GM21737 (cell line): ENCODE results near the gene CXCL14.
A peak's percentile ranks its signal among the peaks of the same experiment; 100 is the strongest.

Experiments
- ATAC-seq: cut with Tn5 transposase; IDR thresholded peaks from one replicate; pipeline ENCODE4 v1.9.1; 2021; ENCODE audit warnings: mild to moderate bottlenecking, moderate library complexity; ENCODE audit not compliant: unreplicated experiment

Gene CXCL14

DNA sequence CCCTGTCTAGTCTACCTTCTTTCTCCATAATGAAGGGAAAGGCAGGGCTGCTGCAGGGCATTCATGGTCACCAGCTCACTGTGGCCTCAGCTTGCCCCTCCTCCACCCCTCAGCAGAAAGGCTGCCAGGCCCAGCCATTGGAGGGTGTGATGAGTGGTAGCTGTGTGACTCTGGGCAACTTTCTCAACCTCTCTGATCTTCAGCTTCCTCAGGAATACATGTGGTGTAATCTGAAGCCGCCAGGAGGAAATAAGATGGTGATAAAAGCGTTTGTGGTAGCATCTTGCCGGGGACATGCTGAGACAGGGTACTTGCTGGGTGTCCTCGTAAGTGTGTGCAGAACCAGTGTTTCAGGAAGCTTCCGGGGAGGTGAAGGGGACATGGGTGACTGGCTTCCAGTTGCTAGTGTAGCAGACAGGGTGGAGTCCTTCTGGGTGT, 9.8 kb downstream of the CXCL14 start:
- no peak for ATAC-seq

DNA sequence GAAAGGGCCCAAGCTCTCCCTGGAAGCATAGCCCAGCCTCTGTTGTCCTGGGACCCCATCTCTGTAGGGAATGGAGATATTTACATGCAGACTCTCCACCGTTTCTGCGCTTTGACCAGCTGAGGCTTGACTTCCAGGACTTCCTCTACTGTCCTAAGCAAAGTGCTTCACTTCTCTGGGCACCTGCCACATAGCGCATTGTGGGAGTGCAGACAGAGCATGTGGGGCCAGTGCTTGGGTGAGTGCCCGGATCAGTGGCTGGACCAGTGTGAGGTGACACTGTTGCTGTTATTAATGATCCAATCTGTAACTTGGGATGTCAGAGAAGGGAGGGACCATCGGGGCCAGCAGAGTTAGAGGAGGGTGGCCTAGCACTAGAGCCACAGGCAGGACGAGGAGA, 10.5 kb downstream of the CXCL14 start:
- no peak for ATAC-seq

DNA sequence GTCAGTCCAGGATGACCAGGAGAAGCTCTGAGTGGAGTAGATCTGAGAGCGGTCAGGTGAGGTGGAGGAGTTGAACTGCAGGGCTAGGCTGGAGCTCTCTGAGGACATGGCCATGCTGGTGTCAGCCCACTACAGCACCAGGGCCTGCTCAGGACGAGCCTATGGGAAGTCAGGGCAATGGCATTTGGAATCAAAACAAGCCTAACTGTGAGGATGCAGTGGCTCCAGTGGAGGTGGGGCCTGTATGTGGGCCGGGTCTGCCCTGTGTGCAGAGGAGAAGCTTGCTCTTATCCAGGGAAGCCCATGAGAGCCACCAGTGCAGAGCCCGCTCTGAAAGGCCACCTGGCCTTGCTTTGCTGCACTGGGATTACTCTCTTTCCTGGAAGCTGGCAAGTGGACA, 11.1 kb downstream of the CXCL14 start:
- ATAC-seq = no peak

DNA sequence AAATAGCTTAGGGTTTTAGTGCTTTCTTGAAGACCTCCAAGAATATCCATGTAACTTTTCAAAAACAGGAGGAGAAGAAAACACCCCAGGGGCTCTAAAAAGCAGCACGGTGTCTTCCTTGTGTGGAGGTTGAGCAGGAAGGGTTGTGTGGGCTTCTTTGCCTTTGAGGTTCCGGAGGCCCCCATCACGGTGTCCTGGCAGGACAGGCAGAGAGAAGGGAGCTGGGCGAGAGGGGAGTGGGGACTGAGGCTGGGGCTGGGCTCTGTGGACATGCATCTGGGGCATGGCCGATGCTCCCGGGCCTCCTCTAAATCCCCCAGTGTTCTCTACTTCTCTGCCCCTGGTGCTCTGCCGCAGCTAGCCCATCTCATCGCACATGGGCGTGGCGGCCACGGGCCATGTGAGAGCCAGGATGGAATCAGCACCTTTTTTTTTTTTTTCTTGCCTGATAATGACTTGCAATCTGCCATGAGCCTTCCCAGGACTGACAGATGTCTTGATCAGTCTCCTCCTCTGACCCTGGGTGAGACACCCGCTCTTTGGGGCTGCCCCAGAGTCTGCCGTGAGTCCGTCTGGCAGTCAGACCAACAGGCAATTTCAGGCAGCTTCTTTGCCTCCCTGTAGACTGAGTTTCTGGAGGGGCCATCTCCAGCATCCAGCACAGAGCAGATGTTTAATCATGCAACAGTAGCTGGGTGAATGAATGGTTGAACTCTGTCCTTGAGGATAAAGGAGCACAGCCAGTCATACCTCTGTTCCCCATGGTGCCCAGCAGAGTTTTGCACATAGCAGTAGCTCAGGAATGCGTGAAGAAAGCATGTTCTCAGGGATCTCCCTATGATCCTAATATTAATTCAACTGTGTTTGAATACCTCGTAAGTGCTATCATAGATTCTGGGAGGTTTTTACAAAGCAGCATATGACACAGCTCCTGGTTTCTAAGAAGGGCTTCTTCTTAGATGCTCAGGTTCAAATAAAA, 12.1 kb downstream of the CXCL14 start:
- ATAC-seq = no peak

DNA sequence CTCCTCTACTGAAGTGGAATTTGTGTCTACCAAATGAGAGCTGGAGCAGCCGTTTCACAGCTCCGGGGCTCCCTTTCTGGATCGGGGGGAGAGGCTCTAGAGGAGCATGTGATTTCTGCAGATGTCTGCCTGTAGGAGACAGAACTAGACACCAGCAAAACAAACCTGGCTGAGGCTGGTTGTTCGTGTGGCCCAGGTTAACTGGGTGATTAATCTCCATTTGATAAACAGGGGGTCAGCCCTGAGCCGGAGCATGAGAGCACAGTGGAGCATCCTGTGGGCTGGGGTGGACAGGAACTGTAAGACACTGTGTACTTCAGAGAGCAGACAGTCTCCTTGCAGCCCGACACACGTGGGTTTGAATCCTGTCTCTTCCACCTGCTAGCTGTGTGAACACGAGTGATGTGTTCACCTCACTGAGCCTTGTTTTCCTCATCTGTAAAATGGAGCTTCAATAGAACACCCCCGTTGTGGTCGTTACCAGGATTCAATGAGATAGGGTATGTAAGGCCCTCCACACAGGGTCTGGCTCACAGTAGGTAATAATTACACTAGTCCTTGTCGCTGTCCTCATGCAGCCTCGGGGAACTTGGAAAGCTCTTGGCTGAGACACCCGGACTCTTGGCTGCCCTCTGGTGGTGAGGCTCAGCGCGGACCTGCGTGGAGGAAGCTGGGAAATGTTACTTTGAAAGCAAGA, 12.9 kb downstream of the CXCL14 start:
- ATAC-seq = no peak

DNA sequence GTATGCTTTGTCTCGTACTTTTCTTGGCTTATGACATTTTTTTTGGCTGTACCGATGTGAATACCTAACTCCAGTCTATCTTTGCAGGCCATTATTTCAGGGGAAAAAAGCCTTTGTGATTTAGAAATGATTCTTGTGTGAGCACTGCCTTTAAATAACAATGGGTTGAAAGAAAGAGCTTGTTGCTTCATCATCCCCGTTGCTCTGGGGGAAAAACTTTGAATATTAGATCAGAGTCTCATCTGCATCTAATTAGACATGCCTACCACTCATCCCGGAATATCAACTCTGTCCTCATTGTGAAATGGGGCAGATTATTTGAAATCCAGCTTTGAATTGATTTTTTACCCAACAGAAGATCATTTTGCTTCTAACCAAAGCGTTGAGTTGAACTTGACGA, 13.5 kb downstream of the CXCL14 start:
- ATAC-seq = no peak

DNA sequence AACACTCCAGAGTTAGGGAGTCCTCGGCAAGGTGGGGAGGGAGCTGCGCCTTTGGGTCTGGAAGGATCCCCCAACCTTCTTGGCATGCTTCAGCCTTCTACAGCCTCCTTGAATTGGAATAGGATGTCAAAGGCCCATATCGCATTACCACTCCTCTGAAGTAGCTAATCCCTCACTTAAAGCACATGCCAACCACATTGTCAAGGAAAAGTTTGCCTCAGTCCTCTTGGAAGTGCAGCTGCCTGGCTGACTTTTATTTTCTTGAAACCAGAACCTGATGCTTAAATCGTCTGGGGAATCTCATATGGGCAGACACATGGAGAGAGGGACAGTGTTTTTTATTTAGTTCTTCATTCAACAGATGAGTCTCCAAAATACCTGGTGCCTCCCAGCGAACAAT, 14.5 kb downstream of the CXCL14 start:
- ATAC-seq = no peak

DNA sequence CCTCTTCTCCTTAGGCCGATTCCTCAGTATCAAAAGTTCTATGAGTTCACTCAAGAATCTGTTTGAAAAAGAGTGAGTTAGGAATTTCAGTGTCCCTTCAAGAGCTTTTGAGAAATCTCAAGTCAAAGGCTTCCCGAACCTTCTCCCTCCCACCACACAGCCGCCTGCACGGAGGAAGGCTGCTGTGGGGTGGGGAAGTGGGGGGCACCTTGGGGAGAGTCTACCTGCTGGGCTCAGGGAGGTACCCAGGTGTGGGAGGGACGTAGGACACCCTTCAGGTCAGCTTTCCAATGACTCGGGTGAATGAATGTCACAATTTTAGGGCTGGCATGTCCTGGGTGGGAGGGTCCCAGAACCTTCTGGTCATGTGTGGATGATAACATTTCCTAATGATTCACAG, 17.5 kb downstream of the CXCL14 start:
- ATAC-seq = no peak

DNA sequence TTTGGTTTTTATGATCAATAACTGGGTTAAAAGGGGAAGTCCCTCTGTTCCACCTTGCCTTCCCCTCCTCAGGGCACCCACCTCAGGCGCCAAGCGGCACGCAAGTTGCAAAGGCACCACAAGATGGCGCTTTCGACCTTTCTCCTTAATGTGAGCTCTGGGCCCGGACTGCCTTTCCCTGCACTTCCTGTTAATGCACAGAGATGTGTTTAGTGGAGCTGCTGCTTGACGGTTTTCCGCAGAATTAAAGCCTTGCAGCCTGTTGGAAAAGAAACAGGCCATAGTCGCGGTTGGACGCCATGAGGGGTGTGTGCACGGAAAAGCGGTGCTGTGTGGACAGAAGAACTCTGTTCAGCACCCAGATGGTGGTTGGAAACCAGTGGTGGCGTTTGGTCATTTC, 17.9 kb downstream of the CXCL14 start:
- ATAC-seq = peak; percentile 89

DNA sequence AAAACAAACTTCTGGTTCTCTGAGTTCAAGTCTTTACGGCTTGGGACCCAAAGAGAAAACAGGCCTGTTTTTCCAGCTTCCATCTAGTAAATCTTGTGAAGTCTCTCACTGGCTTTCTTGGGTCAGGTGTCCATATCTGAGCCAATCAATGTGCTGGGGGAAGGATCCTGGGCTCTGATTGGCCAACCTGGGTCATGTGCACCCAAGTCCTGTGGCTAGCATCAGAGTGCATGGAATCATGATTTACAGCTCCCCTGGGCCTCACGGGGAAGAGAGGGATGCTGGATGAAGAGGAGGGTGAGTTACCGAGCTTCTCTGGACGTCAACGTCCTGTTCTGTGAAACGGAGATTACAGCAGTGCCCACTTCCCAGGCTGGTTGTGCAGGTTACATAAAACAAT, 19.4 kb downstream of the CXCL14 start:
- no peak for ATAC-seq

DNA sequence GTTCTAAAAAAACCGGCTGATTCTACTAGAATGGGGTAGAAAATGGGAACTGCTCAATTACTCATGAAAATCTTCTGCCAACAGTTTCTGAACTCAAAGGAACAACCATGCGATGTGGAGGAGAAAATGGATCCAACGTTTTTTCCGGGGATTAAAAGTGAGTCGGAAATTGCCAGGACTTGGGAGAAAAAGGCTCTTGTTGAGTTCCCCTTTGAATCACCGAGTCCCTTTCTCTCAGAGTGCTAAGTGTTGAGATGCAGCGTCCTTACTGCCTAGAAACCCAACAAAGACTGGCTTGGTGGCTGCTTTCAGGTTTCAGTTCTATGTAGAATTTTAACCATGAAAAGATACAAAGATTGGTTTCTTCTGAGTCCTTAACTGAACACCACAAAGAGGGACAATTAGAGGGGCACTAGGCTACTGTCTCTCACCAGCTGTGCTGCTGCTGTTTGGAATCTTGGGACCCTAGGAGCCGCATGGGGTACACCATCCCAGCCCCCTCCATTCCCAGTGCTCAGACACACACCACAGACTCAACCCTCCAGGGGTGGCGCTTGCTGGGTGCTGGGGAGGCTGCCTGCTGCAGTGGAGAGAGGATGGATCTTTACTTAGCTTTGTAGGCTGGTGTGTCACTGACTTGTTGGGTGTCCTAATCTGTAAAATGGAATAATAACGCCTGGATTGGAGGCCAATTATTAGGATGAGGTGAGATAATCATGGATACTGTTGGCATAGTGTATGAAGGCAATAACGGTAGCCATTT, 21.5 kb downstream of the CXCL14 start:
- no peak for ATAC-seq

DNA sequence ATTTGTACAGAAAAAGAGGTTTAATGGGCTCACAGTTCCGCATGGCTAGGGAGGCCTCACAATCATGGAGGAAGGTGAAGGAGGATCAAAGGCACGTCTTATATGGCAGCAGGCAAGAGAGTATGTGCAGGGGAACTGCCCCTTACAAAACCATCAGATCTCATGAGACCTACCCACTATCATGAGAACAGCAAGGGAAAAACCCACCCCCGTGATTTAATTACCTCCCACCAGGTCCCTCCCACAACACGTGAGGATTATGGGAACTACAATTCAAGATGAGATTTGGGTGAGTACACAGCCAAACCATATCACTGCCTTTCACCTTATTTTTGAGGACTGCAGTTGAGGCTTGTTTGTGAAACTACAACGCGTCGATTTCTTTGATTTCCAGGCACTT, 22.2 kb downstream of the CXCL14 start:
- no peak for ATAC-seq

DNA sequence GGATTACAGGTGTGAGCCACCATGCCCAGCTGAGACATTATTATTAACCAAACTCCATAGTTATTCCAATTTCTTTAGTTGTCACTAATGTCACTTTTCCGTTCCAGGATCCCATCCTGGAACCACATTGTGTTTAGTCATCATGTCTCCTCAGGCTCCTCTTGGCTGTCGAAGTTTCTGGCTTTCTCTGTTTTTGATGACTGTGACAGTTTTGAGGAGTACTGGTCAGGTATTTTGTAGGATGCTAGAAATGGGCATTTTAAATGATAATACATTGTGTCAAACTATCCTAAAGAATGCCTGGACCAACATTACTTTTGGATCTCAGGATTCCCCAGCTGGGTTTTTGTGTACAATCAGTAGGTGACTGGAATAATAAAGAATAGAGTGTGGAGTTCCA, 23.3 kb downstream of the CXCL14 start:
- ATAC-seq = no peak

DNA sequence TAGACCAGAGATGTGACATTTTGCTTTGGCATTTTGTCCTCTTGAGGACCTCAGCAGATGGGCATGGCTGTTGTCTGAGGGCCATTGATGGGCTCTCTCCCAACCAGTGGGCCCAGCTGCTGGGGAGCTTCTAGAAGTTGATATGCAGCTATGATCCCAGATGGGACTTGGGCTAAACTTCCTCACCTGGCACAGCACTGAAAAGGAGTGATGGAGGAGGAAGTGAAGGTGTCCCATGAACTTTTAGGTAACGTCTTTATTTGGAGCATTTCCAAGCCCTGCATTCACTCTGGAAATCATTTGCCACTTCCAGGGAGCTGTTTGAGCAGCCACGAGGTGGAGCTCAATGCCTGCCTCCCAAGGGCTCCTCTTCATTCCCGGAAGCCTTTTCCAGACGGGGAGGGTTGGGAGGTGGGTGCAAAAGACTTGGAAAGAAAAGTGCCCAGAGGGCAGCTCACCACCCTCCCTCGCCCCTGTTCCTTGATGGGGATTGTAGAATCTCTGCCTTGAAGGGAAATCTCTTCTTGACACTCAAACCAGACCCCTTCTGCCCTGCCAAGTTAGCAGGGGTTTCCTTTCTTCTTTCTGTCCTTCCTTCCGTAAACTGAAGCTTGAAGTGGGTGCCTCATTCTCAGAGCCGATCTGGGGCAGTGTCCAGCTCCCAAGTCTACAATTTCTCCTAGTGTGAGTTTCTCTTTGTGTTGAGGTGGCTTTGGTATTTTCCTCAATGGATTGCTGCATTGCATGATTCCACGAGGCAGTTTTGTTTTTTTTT, 24.9 kb downstream of the CXCL14 start:
- no peak for ATAC-seq

DNA sequence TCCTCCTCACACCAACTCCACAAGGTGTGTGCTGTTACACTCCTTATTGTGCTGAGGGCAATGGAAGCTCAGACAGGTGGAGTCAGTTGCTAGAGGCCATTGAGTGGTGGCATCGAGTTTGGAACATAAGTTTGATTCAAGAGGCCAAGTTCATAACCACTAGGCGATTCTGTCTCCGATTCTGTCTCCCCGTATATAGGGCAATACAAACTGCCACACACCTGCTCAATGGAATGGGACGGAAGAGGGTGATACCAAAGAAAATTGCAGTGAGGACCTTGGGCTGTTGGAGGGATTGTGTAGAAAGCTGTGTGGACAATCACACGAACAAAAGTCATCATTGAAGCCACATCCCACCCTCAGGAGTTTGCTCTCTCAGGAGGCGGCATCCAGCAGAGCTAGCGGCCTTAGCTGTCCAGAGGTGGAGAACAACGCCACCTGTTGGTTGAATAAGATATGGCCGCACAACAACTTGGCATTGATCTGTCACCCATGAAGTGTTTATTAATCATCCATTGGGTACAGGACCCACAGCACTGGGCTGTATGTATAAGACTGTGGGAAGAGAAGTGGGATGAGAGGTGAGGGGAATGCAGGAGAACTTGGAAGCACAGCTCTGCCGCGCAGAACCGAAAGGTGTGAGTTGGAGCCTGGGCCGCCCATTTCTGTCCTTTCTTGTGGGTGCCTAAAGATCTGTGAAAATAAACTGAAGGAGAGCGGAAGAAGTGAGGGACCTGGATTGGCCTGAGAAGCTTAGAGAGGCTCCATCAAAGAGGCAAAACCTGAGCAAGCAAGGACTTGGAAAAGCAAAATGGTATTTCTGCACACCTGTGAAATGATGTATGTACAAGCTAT, 27.0 kb downstream of the CXCL14 start:
- ATAC-seq = no peak

DNA sequence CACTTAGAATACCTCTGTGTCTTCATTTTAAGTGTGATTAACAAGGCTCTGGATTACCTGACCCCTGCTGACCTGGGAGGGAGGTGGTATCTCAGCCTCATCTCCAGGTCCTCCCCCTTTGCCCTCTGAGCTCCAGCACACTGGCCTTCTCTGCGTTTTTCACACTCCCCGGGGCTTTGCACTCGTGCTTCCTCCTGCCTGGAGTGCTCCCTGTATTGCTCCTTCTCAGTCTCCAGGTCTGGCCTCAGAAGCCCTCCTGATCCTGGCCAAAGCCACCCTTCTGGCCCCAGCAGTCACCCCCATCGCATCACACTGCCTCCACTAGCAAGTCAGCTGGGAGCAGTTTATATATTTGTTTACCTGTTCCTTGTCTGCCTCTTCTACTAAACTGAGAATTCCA, 29.4 kb downstream of the CXCL14 start:
- ATAC-seq = no peak

DNA sequence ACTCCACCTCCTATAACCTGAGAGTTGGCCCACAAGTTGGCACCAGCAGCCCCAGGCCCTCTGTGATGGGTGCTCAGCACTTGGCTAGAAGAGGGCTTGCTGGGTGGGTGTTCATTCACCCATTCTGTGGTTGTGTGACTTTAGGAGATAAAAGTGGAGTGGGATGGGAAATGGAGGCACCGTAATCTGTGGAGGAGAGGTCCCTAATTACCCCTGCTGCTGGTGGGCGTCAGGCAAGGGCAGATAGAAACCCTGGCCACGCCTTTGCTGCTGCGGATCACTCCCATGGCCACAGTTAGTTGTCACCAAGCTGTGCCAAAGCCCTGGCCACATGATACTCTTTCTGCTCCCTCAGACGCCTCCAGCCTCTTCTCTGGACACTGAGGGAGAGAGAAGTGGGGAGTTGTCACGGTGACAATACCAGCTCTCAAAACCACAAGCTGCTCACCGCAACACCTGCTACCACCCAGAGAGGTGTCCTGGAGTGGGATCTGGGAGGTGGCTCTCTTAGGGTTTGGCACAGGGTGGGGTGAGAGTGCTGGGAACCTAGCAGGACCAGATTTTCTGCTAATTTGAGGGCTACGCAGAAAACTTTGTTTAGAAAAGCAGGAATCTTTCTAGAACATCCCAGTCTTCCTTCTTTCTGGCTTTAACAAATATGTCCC, 31.1 kb downstream of the CXCL14 start:
- no peak for ATAC-seq

DNA sequence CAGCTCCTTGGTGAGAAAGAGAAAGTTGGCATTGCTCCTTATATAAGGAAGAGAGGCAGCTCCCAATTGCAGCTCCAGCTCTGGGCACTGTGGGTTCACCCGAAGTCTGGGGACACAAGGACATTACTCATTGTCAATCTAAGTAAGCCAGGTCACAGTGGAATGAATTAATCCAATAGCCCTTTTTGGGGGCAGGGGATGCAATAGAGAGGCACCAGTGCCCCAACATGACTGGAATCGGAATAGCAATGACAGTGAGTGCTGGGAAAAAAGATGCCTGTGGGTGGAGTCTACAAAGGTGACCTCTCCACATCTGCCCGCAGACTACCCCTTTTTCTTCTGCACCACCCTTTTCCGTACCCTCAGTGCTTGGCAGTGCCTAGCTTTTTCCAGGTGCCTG, 31.9 kb downstream of the CXCL14 start:
- no peak for ATAC-seq

DNA sequence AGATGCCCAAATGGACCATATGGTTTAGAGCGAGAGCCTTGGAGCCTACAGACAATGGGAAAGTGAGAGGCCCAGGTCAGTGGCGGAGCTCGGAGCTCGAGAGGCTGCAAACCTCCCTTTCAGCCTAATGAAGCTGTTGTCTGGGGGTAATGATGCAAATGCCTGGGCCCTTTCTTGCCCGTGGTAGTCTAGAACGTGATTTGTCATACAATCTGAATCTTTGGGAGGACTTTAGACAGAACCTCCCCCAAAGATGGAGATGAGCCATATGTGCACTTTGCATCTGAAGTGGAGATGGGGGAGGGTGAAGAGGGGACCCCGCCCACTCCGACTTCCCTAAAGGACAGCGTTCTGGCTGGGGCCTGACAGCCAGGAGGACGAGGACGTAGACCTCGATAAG, 32.7 kb downstream of the CXCL14 start:
- ATAC-seq = no peak
